VCaP (cell line): ENCODE data around the gene KRT76.

ENCODE experiments used
- H3K27ac ChIP-seq: fragments of 450-650 bp; 2 replicates; pipeline ENCODE4 v1.5.1; 2017
- CTCF ChIP-seq: fragments of 450-650 bp; conservative IDR thresholded peaks from 2 replicates; pipeline ENCODE4 v1.5.1; 2017; ENCODE audit warnings: mild to moderate bottlenecking, moderate library complexity

The KRT76 gene

DNA sequence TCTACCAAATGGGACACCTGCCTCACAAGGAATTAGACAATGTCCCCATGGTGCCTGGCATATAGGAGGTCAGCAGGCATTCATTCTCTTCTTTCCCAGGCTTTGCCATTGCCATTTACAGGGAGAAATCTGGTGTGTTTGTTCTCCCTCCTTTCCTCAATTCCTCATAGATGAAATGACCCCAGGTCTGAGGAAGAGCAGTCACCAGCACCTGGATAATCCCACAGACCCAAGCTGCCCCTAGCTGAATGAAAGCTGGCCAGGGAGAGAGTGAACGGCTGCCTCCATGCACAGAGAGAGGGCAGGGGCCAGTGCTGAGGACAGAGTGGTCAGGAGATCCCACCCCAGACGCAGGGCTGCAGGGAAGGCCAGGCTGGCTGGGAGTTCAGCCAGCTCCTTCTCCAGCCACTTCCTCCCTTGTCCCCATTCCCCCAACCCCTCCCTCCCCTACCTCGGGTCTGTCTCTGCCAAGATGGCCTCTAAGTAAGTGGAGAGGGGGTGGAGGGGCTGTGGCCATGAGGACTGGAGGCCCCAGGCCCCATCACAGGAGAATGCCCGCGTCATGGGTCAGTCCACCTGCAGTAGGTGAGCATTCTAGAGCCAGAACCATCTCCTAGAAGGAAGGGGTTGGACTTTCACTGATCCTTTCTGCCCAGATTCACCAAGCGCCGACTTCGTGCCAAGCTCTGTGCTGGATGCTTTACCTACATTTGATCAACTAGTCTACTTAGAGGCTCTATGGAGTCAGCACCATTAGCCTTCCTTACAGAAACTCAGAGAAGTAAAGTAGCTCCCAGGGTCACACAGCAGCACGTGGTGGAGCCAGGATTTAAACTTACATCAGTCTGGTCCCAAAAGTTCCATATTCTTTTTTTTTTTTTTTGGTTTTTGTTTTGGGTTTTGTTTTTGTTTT, 38.8 kb upstream of the KRT76 start:
- no peak overlapping the region for H3K27ac ChIP-seq
- TF ChIP-seq CTCF: no peak

- no peak overlapping the region for H3K27ac ChIP-seq
- no peak for TF ChIP-seq CTCF
These were observed 38.0 kb upstream of the KRT76 start for GRCh38 chr12:52815161-52815560.

DNA sequence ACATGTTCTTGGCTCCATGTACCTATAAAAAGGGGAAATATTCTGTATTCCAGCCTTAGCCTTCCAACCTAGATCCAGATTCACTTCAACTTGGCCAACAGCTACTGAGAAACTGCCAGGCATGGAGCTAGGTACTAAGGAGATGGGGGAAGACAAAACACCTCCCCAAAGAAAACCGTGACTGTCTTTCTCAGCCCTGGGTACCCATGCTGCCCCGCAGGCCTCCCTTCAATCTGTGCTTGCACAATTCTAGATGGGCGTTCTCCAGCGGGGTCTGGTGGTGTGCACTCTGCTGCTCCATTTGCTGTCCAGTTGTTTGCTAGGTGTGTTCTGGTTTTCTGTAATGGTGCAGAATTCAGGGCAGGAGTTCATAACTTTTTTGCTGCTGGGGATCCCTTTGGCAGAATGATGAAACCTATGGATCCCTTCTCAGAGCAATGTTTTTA, 37.6 kb upstream of the KRT76 start:
- no peak for TF ChIP-seq CTCF
- no peak overlapping the region for H3K27ac ChIP-seq

DNA sequence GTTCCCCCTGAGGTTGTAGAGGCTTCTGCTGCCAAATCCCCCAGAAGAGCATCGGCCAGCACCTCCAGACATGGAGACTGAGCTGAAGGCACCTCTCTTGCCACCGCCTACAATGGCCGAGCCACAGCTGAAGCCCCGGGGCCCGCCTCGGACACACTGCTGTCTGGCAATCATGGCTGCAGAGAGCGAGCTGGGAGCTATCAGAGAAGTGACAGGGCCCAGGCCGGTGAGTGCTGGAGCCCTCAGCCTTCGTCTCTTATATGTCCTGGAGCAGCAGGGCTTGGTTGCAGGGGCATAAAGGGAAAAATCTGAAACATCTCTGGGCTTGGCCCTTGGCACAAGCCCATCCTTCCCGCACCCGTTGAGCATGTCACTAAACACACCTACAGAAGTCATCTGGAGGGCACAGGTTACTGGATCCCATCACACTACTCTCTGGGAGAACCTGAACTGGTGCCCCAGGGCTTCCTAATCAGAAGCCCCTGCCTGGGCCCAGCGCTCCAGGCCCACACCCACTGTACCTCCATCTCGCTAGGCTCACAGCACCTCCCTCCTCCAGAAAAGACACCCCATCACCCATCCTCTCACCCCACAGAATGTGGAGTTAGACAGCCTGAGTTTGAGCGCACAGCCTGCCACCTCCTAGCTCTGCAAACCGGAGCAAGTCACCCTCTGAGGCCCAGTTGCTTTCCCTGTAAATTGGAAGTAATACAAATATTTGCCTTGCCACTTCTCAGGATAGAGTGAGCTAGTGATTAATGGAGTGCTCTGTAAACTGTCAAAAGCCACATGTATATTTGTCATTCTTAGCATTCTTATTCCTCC, 37.0 kb upstream of the KRT76 start, which contains the start of gene KRT4:
Gene KRT4 (minus strand): TSS at position 232 of the 825 bp plus-strand sequence. CDS start 58 bp downstream, at position 174.
- no peak for TF ChIP-seq CTCF
- no peak within 1 kb of the TSS for H3K27ac ChIP-seq

DNA sequence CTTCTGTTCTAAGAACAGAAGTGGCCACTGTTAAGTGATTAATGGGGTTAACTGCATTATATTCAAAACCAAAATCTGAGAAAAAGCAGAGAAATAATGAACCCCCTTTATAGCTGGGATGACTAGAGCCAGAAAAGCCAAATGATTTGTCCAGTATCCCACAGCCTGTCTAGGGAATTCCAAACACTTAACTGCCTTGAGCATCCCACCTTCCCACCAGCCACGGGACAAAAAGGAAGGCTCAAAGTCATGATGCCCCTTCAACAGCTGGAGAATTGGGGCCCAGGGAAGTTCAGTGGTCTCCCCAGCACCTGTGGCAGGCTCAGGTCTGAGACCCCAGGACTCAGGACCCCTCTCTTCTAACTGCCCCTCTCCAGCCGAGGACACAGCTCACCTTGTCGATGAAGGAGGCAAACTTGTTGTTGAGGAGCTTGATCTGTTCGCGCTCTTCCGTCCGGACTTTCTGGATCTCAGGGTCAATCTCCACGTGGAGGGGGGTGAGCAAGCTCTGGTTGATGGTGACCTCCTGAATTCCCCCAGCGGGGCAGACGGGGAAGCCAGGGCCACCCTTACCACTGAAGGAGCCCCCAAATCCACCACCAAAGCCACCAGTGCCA, 36.2 kb upstream of the KRT76 start:
- no peak overlapping the region for H3K27ac ChIP-seq
- TF ChIP-seq CTCF: no peak

GRCh38 chr12:52812749-52813148, 35.6 kb upstream of the KRT76 start:
- no peak overlapping the region for H3K27ac ChIP-seq
- TF ChIP-seq CTCF: no peak

DNA sequence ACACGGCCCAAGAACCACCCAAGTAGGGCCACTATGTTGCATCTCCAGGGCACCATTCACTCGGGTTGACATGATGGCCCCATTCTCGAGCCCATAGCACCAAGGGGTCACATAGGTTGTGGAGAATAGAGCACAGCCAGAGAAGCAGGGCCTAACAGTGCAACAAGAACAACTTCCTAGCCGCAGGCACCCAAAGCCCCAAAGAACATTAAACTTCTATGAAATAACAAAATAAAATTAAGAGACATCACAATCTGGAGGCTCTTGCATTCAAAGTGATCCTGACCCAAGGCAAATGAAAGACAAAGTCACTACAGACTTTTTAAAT, 34.9 kb upstream of the KRT76 start:
- H3K27ac ChIP-seq: no peak overlapping the region
- no peak for TF ChIP-seq CTCF
